HepG2 (cell line): ENCODE data around the gene APLP1.

Experiments
- CTCF ChIP-seq: sonication (generic); formaldehyde crosslinking; IDR thresholded peaks from 2 replicates; pipeline ENCODE4 v1.5.0; 2020; ENCODE audit warnings: mild to moderate bottlenecking, missing genetic modification reagents, moderate library complexity
- ELF4 ChIP-seq: sonication (generic); formaldehyde crosslinking; IDR thresholded peaks from 2 replicates; pipeline ENCODE4 v1.5.0; 2020; ENCODE audit warnings: missing genetic modification reagents, mild to moderate bottlenecking, moderate library complexity, borderline replicate concordance
- KDM3A ChIP-seq: IDR thresholded peaks from 2 replicates; pipeline ENCODE4 v1.6.1; 2018; ENCODE audit warnings: low read depth, missing compliant biosample characterization
- KDM5A ChIP-seq: fragments of 200-600 bp; sonication (generic); IDR thresholded peaks from 2 replicates; pipeline ENCODE4 v1.7.0; 2018; ENCODE audit warnings: antibody characterized with exemption, mild to moderate bottlenecking, low read length, borderline replicate concordance
- KDM6A ChIP-seq: IDR thresholded peaks from 2 replicates; pipeline ENCODE4 v1.6.1; 2016; ENCODE audit warnings: low read depth
- RAD21 ChIP-seq: fragments of 450-650 bp; formaldehyde crosslinking; IDR thresholded peaks from 2 replicates; pipeline ENCODE4 v1.5.0; 2020; ENCODE audit warnings: mild to moderate bottlenecking
- SOX5 ChIP-seq: IDR thresholded peaks from 2 replicates; pipeline ENCODE4 v1.6.1; 2016; ENCODE audit warnings: borderline replicate concordance
- USF2 ChIP-seq, 2 experiments: sonication (generic) in 1 of 2; formaldehyde crosslinking in 1 of 2; IDR thresholded peaks; 2 replicates each; pipeline versions ENCODE4 v1.5.1 to v1.6.1; 2011 to 2020; ENCODE audit warnings: borderline replicate concordance in 1 of 2, low read depth in 1 of 2, low read length in 1 of 2, mild to moderate bottlenecking in 1 of 2, missing genetic modification reagents in 1 of 2, moderate library complexity in 1 of 2
- ZHX1 ChIP-seq: sonication (generic); formaldehyde crosslinking; IDR thresholded peaks from 2 replicates; pipeline ENCODE4 v1.8.1; 2022; ENCODE audit warnings: low read depth, mild to moderate bottlenecking, missing genetic modification reagents
- ZKSCAN1 ChIP-seq: fragments of 150-350 bp; IDR thresholded peaks from 2 replicates; pipeline ENCODE4 v1.6.1; 2014; ENCODE audit warnings: low read length

GRCh38 chr19:35887197-35887596 lies 18.8 kb downstream of the APLP1 start:
- TF ChIP-seq ZHX1 (CRISPR knock-in tag) = no peak
- no peak for TF ChIP-seq KDM3A (CRISPR knock-in tag)
- TF ChIP-seq ELF4 = no peak
- no peak for TF ChIP-seq SOX5
- TF ChIP-seq KDM6A = no peak
- no peak for TF ChIP-seq RAD21
- no peak for TF ChIP-seq ZKSCAN1
- no peak for TF ChIP-seq USF2 (IDR thresholded peaks at IDR 0.05; ENCODE audit: low read depth, low read length)
- no peak for TF ChIP-seq USF2 (CRISPR knock-in tag; IDR thresholded peaks at IDR 0.05; ENCODE audit: borderline replicate concordance)
- no peak for TF ChIP-seq CTCF (CRISPR knock-in tag)
- TF ChIP-seq KDM5A = no peak
